ENCODE data around the gene INTS1. TPM values are rescaled to one million over a fixed set of nuclear protein-coding genes. Genes with fewer than 3 reads are reported as not detected.

Gene INTS1
- total and polyA plus RNA-seq, 2 of the 4 experiments (the other 2 are of a cell fraction), result 9.3 to 40.1 TPM

DNA sequence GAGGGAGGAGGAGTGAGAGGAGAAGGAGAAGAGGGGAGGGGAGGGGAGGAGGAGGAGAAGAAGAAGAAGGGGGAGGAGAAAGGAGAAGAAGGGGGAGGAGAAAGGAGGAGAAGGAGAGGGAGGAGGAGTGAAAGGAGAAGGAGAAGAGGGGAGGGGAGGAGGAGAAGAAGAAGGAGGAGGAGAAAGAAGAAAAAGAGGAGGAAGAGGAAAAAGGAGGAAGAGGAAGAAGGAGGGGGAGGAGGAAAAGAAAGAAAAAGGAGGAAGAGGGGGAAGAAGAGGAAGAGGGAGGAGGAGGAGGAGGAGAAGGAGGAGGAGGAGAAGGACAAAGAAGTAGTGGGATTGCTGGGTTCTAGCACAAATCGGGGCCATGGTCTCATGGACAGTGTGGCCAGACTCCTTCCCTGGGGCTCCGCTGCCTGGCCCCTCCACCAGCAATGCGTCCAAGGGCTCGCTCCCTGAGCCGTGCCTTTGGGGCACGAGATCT is 22.1 kb upstream of the INTS1 start:
- no peak overlapping the region for H3K9ac ChIP-seq (ENCODE audit: low read depth, low read length)
- peak overlapping the region; percentile 78 to 85; a peak in 3 of 4 replicates for H4K8ac ChIP-seq (ENCODE audit: low read depth in 2 of 2, low read length in 2 of 2)
- BruUV-seq (replicated peaks), result no TSS peak
- peak overlapping the region; percentile 84 for H4K5ac ChIP-seq (ENCODE audit: low read depth, low read length)
- peak overlapping the region; percentile 54; the same call in 1 of the 2 replicates for H2AK5ac ChIP-seq (ENCODE audit: low read depth, low read length)
- H3K18ac ChIP-seq (ENCODE audit: low read depth, low read length), result peak overlapping the region; percentile 21; the same call in 1 of the 2 replicates
- peaks cover under 1% of the 10 kb centered on the region; the same call in 1 of the 2 replicates for H4K20me1 ChIP-seq (ENCODE audit: insufficient read depth, low read length)
- H2AK9ac ChIP-seq (replicated peaks; ENCODE audit: low read depth, low read length, poor library complexity), result peak overlapping the region; percentile 98
- H3K4ac ChIP-seq (ENCODE audit: low read depth, low read length), result peak overlapping the region; percentile 85
- H3K14ac ChIP-seq (replicated peaks; ENCODE audit: low read depth, low read length), result peak overlapping the region; percentile 61
- WGBS, 2 experiments (ENCODE audit: extremely low coverage in 2 of 2, insufficient read length in 1 of 2), result no CpG with 5 or more reads among the region's 6 CpGs
- H3K56ac ChIP-seq (ENCODE audit: extremely low read depth, insufficient read depth, low read length), result no peak overlapping the region
- TF ChIP-seq RAD21 (IDR thresholded peaks at IDR 0.05; ENCODE audit: low read length), result no peak
- TF ChIP-seq, protein P1, sequence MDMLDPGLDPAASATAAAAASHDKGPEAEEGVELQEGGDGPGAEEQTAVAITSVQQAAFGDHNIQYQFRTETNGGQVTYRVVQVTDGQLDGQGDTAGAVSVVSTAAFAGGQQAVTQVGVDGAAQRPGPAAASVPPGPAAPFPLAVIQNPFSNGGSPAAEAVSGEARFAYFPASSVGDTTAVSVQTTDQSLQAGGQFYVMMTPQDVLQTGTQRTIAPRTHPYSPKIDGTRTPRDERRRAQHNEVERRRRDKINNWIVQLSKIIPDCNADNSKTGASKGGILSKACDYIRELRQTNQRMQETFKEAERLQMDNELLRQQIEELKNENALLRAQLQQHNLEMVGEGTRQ (IDR thresholded peaks at IDR 0.05; ENCODE audit: low read depth, low read length), result no peak
- TF ChIP-seq MAFK (IDR thresholded peaks at IDR 0.05; ENCODE audit: low read depth, low read length), result no peak
- TF ChIP-seq, protein P2, sequence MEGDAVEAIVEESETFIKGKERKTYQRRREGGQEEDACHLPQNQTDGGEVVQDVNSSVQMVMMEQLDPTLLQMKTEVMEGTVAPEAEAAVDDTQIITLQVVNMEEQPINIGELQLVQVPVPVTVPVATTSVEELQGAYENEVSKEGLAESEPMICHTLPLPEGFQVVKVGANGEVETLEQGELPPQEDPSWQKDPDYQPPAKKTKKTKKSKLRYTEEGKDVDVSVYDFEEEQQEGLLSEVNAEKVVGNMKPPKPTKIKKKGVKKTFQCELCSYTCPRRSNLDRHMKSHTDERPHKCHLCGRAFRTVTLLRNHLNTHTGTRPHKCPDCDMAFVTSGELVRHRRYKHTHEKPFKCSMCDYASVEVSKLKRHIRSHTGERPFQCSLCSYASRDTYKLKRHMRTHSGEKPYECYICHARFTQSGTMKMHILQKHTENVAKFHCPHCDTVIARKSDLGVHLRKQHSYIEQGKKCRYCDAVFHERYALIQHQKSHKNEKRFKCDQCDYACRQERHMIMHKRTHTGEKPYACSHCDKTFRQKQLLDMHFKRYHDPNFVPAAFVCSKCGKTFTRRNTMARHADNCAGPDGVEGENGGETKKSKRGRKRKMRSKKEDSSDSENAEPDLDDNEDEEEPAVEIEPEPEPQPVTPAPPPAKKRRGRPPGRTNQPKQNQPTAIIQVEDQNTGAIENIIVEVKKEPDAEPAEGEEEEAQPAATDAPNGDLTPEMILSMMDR (conservative IDR thresholded peaks at IDR 0.05; ENCODE audit: low read depth, low read length), result no peak
- TF ChIP-seq, protein P3, sequence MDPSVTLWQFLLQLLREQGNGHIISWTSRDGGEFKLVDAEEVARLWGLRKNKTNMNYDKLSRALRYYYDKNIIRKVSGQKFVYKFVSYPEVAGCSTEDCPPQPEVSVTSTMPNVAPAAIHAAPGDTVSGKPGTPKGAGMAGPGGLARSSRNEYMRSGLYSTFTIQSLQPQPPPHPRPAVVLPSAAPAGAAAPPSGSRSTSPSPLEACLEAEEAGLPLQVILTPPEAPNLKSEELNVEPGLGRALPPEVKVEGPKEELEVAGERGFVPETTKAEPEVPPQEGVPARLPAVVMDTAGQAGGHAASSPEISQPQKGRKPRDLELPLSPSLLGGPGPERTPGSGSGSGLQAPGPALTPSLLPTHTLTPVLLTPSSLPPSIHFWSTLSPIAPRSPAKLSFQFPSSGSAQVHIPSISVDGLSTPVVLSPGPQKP (IDR thresholded peaks at IDR 0.05; ENCODE audit: borderline replicate concordance, low read depth, low read length), result no peak
- no peak for TF ChIP-seq CEBPB (IDR thresholded peaks at IDR 0.05; ENCODE audit: low read depth, low read length)
- no peak for TF ChIP-seq BHLHE40 (IDR thresholded peaks at IDR 0.05; ENCODE audit: low read depth, low read length)
- TF ChIP-seq CHD1 (IDR thresholded peaks at IDR 0.05; ENCODE audit: low read depth, low read length), result no peak
- TF ChIP-seq FOS (IDR thresholded peaks at IDR 0.05; ENCODE audit: low read depth, low read length), result no peak
- TF ChIP-seq MXI1 (IDR thresholded peaks at IDR 0.05; ENCODE audit: borderline replicate concordance, low read depth, low read length), result no peak
- no peak for TF ChIP-seq POLR2A (IDR thresholded peaks at IDR 0.05; ENCODE audit: low read depth, low read length)
- TF ChIP-seq SMC3 (IDR thresholded peaks at IDR 0.05; ENCODE audit: low read depth, low read length), result no peak
- no peak for TF ChIP-seq NFE2L2 (IDR thresholded peaks at IDR 0.05; ENCODE audit: low read depth, low read length)
- no peak for TF ChIP-seq RFX5 (IDR thresholded peaks at IDR 0.05; ENCODE audit: low read depth, low read length)
- no peak for TF ChIP-seq MAZ (IDR thresholded peaks at IDR 0.05; ENCODE audit: borderline replicate concordance, low read depth, low read length)
- TF ChIP-seq RCOR1 (IDR thresholded peaks at IDR 0.05; ENCODE audit: insufficient replicate concordance, low read length), result no peak
- no peaks in the 10 kb centered on the region; the same call in 1 of the 2 replicates for H3K27me3 ChIP-seq (ENCODE audit: control insufficient read depth, insufficient read depth, low read length)
- peak overlapping the region; percentile 85 for H2AFZ ChIP-seq (replicated peaks; ENCODE audit: low read length, poor library complexity)
- H2BK15ac ChIP-seq (ENCODE audit: low read depth, low read length), result peak overlapping the region; percentile 82; the same call in 1 of the 3 replicates
- in situ Hi-C loops (cut with MboI; ENCODE audit: low sequenced_read_pairs) (no loop called here), dilution Hi-C loops (cut with HindIII; ENCODE audit: low sequenced_read_pairs, unreplicated experiment) (no loop called here), intact Hi-C loops (cut with micrococcal nuclease) (no loop called here)
- ATAC-seq (ENCODE audit: low read depth), result peak; percentile 45
- no peaks in the 10 kb centered on the region for H3K36me3 ChIP-seq (ENCODE audit: control insufficient read depth, insufficient read depth, low read length)
- POLR2A ChIA-PET (ENCODE audit: unreplicated experiment), result no interaction called here
- peaks cover 3% of the 10 kb centered on the region for H3K4me1 ChIP-seq (ENCODE audit: control insufficient read depth, insufficient read depth, low read length)
- H3K23ac ChIP-seq (ENCODE audit: low read depth, low read length), result peak overlapping the region; percentile 71; the same call in 1 of the 2 replicates
- H2BK20ac ChIP-seq (ENCODE audit: low read depth, low read length), result 0 out of 2 replicates have a peak overlapping the region, but pooled peaks have one; percentile 37
- H3K27ac ChIP-seq (ENCODE audit: insufficient read depth, low read length), result no peak overlapping the region
- peak overlapping the region; percentile 34 for H3K4me2 ChIP-seq (ENCODE audit: low read depth, low read length)
- peaks cover 0 to 3% of the 10 kb centered on the region in 2 experiments; a peak in 1 of 4 replicates for H3K79me1 ChIP-seq (ENCODE audit: low read depth in 1 of 2, low read length in 2 of 2)
- peak overlapping the region; percentile 5 for H2BK5ac ChIP-seq (ENCODE audit: low read depth, low read length, poor library complexity, severe bottlenecking)
- H3K9me3 ChIP-seq (ENCODE audit: control insufficient read depth, insufficient read depth, low read length), result no peaks in the 10 kb centered on the region
- no peak for DNase-seq
- peak overlapping the region; percentile 49 for H4K91ac ChIP-seq (ENCODE audit: insufficient read depth, low read depth, low read length)
- no peak overlapping the region; the same call in 1 of the 2 replicates for H3K4me3 ChIP-seq (ENCODE audit: insufficient read depth, low read depth, low read length)
- no peaks in the 10 kb centered on the region for H3K9me1 ChIP-seq (ENCODE audit: insufficient read depth, low read length)
- H2BK120ac ChIP-seq (ENCODE audit: low read depth, low read length), result peak overlapping the region; percentile 69
- CTCF ChIA-PET, result no interaction called here

Measured in IMR-90 (cell line).